ENCODE results near the gene GJA8.

DNA sequence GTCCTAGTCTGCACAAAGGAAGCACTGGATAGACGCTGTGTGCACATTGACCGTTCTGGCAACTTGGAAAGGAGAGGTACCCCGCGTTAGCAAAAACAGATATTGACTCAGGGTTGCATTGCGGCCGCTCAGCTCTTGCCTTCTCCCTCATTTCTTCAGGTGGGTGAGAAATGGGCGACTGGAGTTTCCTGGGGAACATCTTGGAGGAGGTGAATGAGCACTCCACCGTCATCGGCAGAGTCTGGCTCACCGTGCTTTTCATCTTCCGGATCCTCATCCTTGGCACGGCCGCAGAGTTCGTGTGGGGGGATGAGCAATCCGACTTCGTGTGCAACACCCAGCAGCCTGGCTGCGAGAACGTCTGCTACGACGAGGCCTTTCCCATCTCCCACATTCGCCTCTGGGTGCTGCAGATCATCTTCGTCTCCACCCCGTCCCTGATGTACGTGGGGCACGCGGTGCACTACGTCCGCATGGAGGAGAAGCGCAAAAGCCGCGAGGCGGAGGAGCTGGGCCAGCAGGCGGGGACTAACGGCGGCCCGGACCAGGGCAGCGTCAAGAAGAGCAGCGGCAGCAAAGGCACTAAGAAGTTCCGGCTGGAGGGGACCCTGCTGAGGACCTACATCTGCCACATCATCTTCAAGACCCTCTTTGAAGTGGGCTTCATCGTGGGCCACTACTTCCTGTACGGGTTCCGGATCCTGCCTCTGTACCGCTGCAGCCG is 5.4 kb downstream of the GJA8 start:
- TF ChIP-seq RAD21 (IDR thresholded peaks at IDR 0.05; ENCODE audit: low read depth) (no peak), EGR1 (IDR thresholded peaks at IDR 0.05) (no peak), CEBPB (IDR thresholded peaks at IDR 0.05) (no peak), TEAD4 (IDR thresholded peaks at IDR 0.05) (no peak)
